Mesenchymal stem cell (in vitro differentiated cells and primary cell): ENCODE results near the gene MTHFD2L.

Source experiments
- DNase-seq: peaks from one replicate; pipeline ENCODE4 v3.0.0-alpha.2; 2013
- H2AFZ ChIP-seq: one replicate; pipeline ENCODE4 v1.6.1; 2013; ENCODE audit warnings: low read depth, mild to moderate bottlenecking, control low read depth, inconsistent platforms, low read length, moderate library complexity
- H2AK5ac ChIP-seq: 2 replicates; pipeline ENCODE4 v1.6.1; 2013; ENCODE audit warnings: low read length, moderate library complexity, mild to moderate bottlenecking, inconsistent platforms; ENCODE audit not compliant: severe bottlenecking
- H2BK120ac ChIP-seq: one replicate; pipeline ENCODE4 v1.6.1; 2013; ENCODE audit warnings: low read depth, mild to moderate bottlenecking, inconsistent platforms, low read length, moderate library complexity
- H2BK12ac ChIP-seq, 2 experiments: one replicate each; pipeline ENCODE4 v1.6.1; 2013; ENCODE audit warnings: inconsistent platforms in 2 of 2, low read length in 2 of 2, mild to moderate bottlenecking in 2 of 2, moderate library complexity in 2 of 2, control low read depth in 1 of 2
- H2BK15ac ChIP-seq: one replicate; pipeline ENCODE4 v1.6.1; 2013; ENCODE audit warnings: mild to moderate bottlenecking, low read depth, inconsistent platforms; ENCODE audit not compliant: poor library complexity, severe bottlenecking
- H2BK5ac ChIP-seq: 2 replicates; pipeline ENCODE4 v1.6.1; 2013; ENCODE audit warnings: low read depth, mild to moderate bottlenecking, low read length, control low read depth, inconsistent platforms; ENCODE audit not compliant: poor library complexity, severe bottlenecking
- H3K14ac ChIP-seq, 2 experiments: one replicate each; pipeline ENCODE4 v1.6.1; 2013; ENCODE audit warnings: inconsistent platforms in 2 of 2, low read length in 2 of 2, control low read depth in 1 of 2, mild to moderate bottlenecking in 1 of 2, moderate library complexity in 1 of 2
- H3K18ac ChIP-seq, 2 experiments: one replicate each; pipeline ENCODE4 v1.6.1; 2013; ENCODE audit warnings: inconsistent platforms in 2 of 2, low read length in 2 of 2, control low read depth in 1 of 2, low read depth in 1 of 2, mild to moderate bottlenecking in 1 of 2
- H3K23ac ChIP-seq, 2 experiments: one replicate each; pipeline ENCODE4 v1.6.1; 2013; ENCODE audit warnings: inconsistent platforms in 2 of 2, low read length in 2 of 2, mild to moderate bottlenecking in 2 of 2, moderate library complexity in 2 of 2, control low read depth in 1 of 2
- H3K27ac ChIP-seq: 2 replicates; pipeline ENCODE4 v1.5.1; 2013; ENCODE audit warnings: mild to moderate bottlenecking, moderate library complexity, low read length, control low read depth, inconsistent platforms; ENCODE audit not compliant: poor library complexity, severe bottlenecking
- H3K27me3 ChIP-seq, 2 experiments: 2 replicates each; pipeline versions ENCODE4 v1.6.1 to v1.7.0; 2013; ENCODE audit warnings: low read length in 2 of 2, mild to moderate bottlenecking in 2 of 2, moderate library complexity in 2 of 2, control low read depth in 1 of 2, inconsistent platforms in 1 of 2; ENCODE audit not compliant: control insufficient read depth in 1 of 2, insufficient read depth in 1 of 2
- H3K36me3 ChIP-seq, 2 experiments: 2 replicates each; pipeline versions ENCODE4 v1.6.1 to v1.7.0; 2013; ENCODE audit warnings: low read length in 2 of 2, control low read depth in 1 of 2, inconsistent platforms in 1 of 2, low read depth in 1 of 2, mild to moderate bottlenecking in 1 of 2; ENCODE audit not compliant: insufficient read depth in 2 of 2, control insufficient read depth in 1 of 2
- H3K4ac ChIP-seq, 2 experiments: one replicate each; pipeline ENCODE4 v1.6.1; 2013; ENCODE audit warnings: inconsistent platforms in 2 of 2, low read length in 2 of 2, mild to moderate bottlenecking in 2 of 2, moderate library complexity in 2 of 2, control low read depth in 1 of 2, low read depth in 1 of 2
- H3K4me1 ChIP-seq: 2 replicates; pipeline ENCODE4 v1.6.1; 2013; ENCODE audit warnings: low read depth, low read length, control low read depth; ENCODE audit not compliant: control insufficient read depth, insufficient read depth
- H3K4me2 ChIP-seq: 2 replicates; pipeline ENCODE4 v1.6.1; 2013; ENCODE audit warnings: low read length, mild to moderate bottlenecking, inconsistent platforms; ENCODE audit not compliant: poor library complexity, severe bottlenecking
- H3K4me3 ChIP-seq, 2 experiments: 2 replicates each; pipeline versions ENCODE4 v1.5.1 to v1.7.0; 2013; ENCODE audit warnings: low read length in 2 of 2, mild to moderate bottlenecking in 2 of 2, control low read depth in 1 of 2, low read depth in 1 of 2; ENCODE audit not compliant: insufficient read depth in 1 of 2
- H3K79me1 ChIP-seq: replicated peaks from 2 replicates; pipeline ENCODE4 v1.6.1; 2013; ENCODE audit warnings: mild to moderate bottlenecking, control low read depth, low read length, inconsistent platforms; ENCODE audit not compliant: poor library complexity, severe bottlenecking
- H3K9ac ChIP-seq: 2 replicates; pipeline ENCODE4 v1.7.0; 2013; ENCODE audit warnings: mild to moderate bottlenecking, low read length, moderate library complexity
- H3K9me3 ChIP-seq: 2 replicates; pipeline ENCODE4 v1.7.0; 2013; ENCODE audit warnings: mild to moderate bottlenecking, low read length; ENCODE audit not compliant: control insufficient read depth
- H4K8ac ChIP-seq: one replicate; pipeline ENCODE4 v1.6.1; 2013; ENCODE audit warnings: inconsistent platforms, mild to moderate bottlenecking, low read length, moderate library complexity
- H4K91ac ChIP-seq: one replicate; pipeline ENCODE4 v1.6.1; 2013; ENCODE audit warnings: mild to moderate bottlenecking, low read length, inconsistent platforms
- WGBS: methylation state at CpG from one replicate; pipeline ENCODE4 v1.1.7; 2013; ENCODE audit warnings: mixed read lengths; 5-methylcytosine and 5-hydroxymethylcytosine counted together

The MTHFD2L gene

GRCh38 chr4:74324262-74324661 lies 166.3 kb downstream of the MTHFD2L start:
- Histone ChIP-seq H3K79me1 (no peaks in the 10 kb centered on the region), H4K91ac (no peak overlapping the region), H3K4me2 (no peak overlapping the region), H2BK5ac (no peak overlapping the region), H2BK12ac (no peak overlapping the region), H4K8ac (no peak overlapping the region), H3K14ac (no peak overlapping the region), H2BK15ac (no peak overlapping the region), H3K9ac (no peak overlapping the region), H2AFZ (no peak overlapping the region), H3K18ac (no peak overlapping the region), H3K4me3 (no peak overlapping the region), H3K23ac (no peak overlapping the region), H3K9me3 (no peaks in the 10 kb centered on the region), H2BK120ac (no peak overlapping the region), H3K27me3 (no peaks in the 10 kb centered on the region), H3K27ac (no peak overlapping the region), H2AK5ac (no peak overlapping the region), H3K36me3 (no peaks in the 10 kb centered on the region), H3K4me1 (peaks cover 2% of the 10 kb centered on the region), H3K4ac (no peak overlapping the region)
- 86% methylated on average over 3 of the region's 3 CpGs for WGBS
- no peak for DNase-seq

GRCh38 chr4:74325886-74326285 lies 168.0 kb downstream of the MTHFD2L start:
- Histone ChIP-seq H3K27me3 (no peaks in the 10 kb centered on the region), H3K36me3 (no peaks in the 10 kb centered on the region), H3K27ac (no peak overlapping the region), H3K79me1 (no peaks in the 10 kb centered on the region), H2BK5ac (no peak overlapping the region), H3K9ac (no peak overlapping the region), H3K4me1 (no peaks in the 10 kb centered on the region), H3K4me3 (no peak overlapping the region), H3K4me2 (no peak overlapping the region), H2BK120ac (no peak overlapping the region), H4K91ac (no peak overlapping the region), H2BK12ac (no peak overlapping the region), H2AFZ (no peak overlapping the region), H3K23ac (no peak overlapping the region), H3K18ac (no peak overlapping the region), H3K4ac (no peak overlapping the region), H3K9me3 (no peaks in the 10 kb centered on the region), H3K14ac (no peak overlapping the region), H2AK5ac (no peak overlapping the region), H4K8ac (no peak overlapping the region), H2BK15ac (no peak overlapping the region)
- no peak for DNase-seq
- WGBS: no CpG with 5 or more reads among the region's 2 CpGs

- Histone ChIP-seq H2BK15ac (no peak overlapping the region), H3K27me3 (no peaks in the 10 kb centered on the region), H3K14ac (no peak overlapping the region), H3K9ac (peak overlapping the region; percentile 27), H3K18ac (no peak overlapping the region), H3K23ac (no peak overlapping the region), H2AK5ac (no peak overlapping the region), H4K91ac (no peak overlapping the region), H3K36me3 (no peaks in the 10 kb centered on the region), H3K4me2 (no peak overlapping the region), H3K4me3 (no peak overlapping the region), H4K8ac (no peak overlapping the region), H2BK120ac (no peak overlapping the region), H3K9me3 (no peaks in the 10 kb centered on the region), H3K4me1 (no peaks in the 10 kb centered on the region), H2BK5ac (no peak overlapping the region), H2AFZ (no peak overlapping the region), H3K27ac (no peak overlapping the region), H3K4ac (no peak overlapping the region), H3K79me1 (no peaks in the 10 kb centered on the region), H2BK12ac (no peak overlapping the region)
- DNase-seq: no peak
- 65% methylated on average over 2 of the region's 3 CpGs for WGBS
Measured at GRCh38 chr4:74327762-74328161, 169.8 kb downstream of the MTHFD2L start.

GRCh38 chr4:74328501-74328900 lies 170.6 kb downstream of the MTHFD2L start:
- Histone ChIP-seq H3K23ac (no peak overlapping the region), H4K8ac (no peak overlapping the region), H3K14ac (no peak overlapping the region), H3K4ac (no peak overlapping the region), H3K4me2 (no peak overlapping the region), H3K9ac (no peak overlapping the region), H2BK120ac (no peak overlapping the region), H2AK5ac (no peak overlapping the region), H3K4me3 (no peak overlapping the region), H3K27me3 (no peaks in the 10 kb centered on the region), H3K18ac (no peak overlapping the region), H3K36me3 (no peaks in the 10 kb centered on the region), H3K9me3 (no peaks in the 10 kb centered on the region), H4K91ac (no peak overlapping the region), H2BK5ac (no peak overlapping the region), H2BK12ac (no peak overlapping the region), H3K4me1 (no peaks in the 10 kb centered on the region), H2AFZ (no peak overlapping the region), H3K27ac (no peak overlapping the region), H2BK15ac (no peak overlapping the region), H3K79me1 (no peaks in the 10 kb centered on the region)
- no peak for DNase-seq
- WGBS: 100% methylated on average over 1 of the region's 1 CpG
